Measurements from ENCODE around the gene INPP5D. TPM values are rescaled to one million over a fixed set of nuclear protein-coding genes. Genes with fewer than 3 reads are reported as not detected.

Gene INPP5D
- total RNA-seq, 1 donor from 2014 or later: 79.2 TPM

DNA sequence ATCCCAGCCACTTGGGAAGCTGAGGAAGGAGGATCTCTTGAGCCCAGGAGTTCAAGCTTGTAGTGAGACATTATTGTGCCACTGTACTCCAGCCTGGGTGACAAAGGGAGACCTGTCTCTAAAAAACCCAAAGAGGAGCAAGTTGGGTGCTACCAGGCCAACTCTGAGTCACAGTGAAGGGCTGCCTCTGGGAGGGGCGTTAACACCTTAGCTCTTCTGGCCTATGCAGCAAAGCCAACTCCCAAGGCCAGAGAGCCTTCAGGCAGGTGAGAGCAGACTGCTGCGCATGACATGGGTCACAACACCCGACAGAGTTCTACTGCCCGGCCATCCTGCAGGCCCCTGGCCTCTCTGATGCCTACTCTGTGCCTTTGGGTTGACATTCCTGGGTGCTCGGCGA is 158.7 kb downstream of the INPP5D start:
- Mint-ChIP-seq H3K27ac (ENCODE audit: unreplicated experiment) (no peak overlapping the region), H3K4me3 (ENCODE audit: unreplicated experiment) (no peak overlapping the region), H3K9me3 (ENCODE audit: unreplicated experiment) (no peaks in the 10 kb centered on the region), H3K4me1 (ENCODE audit: unreplicated experiment) (no peaks in the 10 kb centered on the region), H3K36me3 (ENCODE audit: low read depth, unreplicated experiment) (no peaks in the 10 kb centered on the region), H3K27me3 (ENCODE audit: unreplicated experiment) (peaks cover 6% of the 10 kb centered on the region)
- DNase-seq (ENCODE audit: low spot score): no peak
- TF ChIP-seq, protein P1, sequence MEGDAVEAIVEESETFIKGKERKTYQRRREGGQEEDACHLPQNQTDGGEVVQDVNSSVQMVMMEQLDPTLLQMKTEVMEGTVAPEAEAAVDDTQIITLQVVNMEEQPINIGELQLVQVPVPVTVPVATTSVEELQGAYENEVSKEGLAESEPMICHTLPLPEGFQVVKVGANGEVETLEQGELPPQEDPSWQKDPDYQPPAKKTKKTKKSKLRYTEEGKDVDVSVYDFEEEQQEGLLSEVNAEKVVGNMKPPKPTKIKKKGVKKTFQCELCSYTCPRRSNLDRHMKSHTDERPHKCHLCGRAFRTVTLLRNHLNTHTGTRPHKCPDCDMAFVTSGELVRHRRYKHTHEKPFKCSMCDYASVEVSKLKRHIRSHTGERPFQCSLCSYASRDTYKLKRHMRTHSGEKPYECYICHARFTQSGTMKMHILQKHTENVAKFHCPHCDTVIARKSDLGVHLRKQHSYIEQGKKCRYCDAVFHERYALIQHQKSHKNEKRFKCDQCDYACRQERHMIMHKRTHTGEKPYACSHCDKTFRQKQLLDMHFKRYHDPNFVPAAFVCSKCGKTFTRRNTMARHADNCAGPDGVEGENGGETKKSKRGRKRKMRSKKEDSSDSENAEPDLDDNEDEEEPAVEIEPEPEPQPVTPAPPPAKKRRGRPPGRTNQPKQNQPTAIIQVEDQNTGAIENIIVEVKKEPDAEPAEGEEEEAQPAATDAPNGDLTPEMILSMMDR (IDR thresholded peaks at IDR 0.05; ENCODE audit: unreplicated experiment): no peak

DNA sequence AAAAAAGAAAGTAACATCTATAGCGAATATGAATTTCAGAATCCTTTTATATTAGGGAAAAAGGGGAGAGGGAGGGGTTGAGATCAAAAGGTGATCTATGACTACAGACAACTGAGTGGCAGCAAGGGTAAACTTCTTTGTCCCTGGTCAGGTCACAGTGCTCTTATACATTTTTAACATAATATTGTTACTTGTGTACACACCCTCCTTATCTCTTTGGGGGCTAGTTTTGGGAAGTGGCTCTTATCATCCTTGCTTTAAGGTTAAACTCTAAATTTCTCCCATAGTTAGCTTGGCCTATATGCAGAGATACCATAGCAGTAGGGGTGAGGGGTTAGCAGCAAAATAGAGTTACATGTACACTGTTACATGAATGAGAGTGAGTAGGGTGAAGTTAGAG is 159.7 kb downstream of the INPP5D start:
- peaks cover 6% of the 10 kb centered on the region for H3K27me3 Mint-ChIP-seq (ENCODE audit: unreplicated experiment)
- no peak for DNase-seq (ENCODE audit: low spot score)
- no peak overlapping the region for H3K4me3 Mint-ChIP-seq (ENCODE audit: unreplicated experiment)
- H3K27ac Mint-ChIP-seq (ENCODE audit: unreplicated experiment): no peak overlapping the region
- no peaks in the 10 kb centered on the region for H3K36me3 Mint-ChIP-seq (ENCODE audit: low read depth, unreplicated experiment)
- H3K9me3 Mint-ChIP-seq (ENCODE audit: unreplicated experiment): no peaks in the 10 kb centered on the region
- TF ChIP-seq, protein P1 (IDR thresholded peaks at IDR 0.05; ENCODE audit: unreplicated experiment): no peak
- no peaks in the 10 kb centered on the region for H3K4me1 Mint-ChIP-seq (ENCODE audit: unreplicated experiment)

DNA sequence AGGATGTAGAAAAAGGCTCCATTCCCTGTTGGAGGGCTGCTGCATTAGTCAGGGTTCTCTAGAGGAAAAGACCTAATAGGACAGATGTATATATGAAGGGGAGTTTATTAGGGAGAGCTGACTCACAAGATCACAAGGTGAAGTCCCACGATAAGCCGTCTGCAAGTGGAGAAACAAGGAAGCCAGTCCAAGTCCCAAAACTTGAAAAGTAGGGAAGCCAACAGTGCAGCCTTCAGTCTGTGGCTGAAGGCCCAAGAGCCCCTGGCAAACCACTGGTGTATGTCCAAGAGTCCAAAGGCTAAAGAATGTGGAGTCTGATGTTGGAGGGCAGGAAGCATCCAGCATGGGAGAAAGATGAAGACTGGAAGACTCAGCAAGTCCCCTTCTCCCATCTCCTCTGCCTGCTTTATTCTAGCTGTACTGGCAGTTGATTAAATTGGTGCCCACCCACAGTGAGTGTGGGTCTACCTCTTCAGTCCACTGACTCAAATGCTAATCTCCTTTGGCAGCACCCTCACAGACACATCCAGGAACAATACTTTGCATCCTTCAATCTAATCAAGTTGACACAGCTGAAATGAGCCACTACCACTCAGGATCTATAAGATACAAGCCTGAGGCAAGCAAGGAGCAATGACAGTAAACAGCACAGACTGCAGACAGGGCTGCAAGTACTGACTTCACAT is 161.4 kb downstream of the INPP5D start:
- H3K4me1 Mint-ChIP-seq (ENCODE audit: unreplicated experiment): no peaks in the 10 kb centered on the region
- TF ChIP-seq, protein P1 (IDR thresholded peaks at IDR 0.05; ENCODE audit: unreplicated experiment): no peak
- no peak overlapping the region for H3K27ac Mint-ChIP-seq (ENCODE audit: unreplicated experiment)
- no peaks in the 10 kb centered on the region for H3K9me3 Mint-ChIP-seq (ENCODE audit: unreplicated experiment)
- peaks cover 6% of the 10 kb centered on the region for H3K27me3 Mint-ChIP-seq (ENCODE audit: unreplicated experiment)
- H3K36me3 Mint-ChIP-seq (ENCODE audit: low read depth, unreplicated experiment): no peaks in the 10 kb centered on the region
- DNase-seq (ENCODE audit: low spot score): no peak
- H3K4me3 Mint-ChIP-seq (ENCODE audit: unreplicated experiment): no peak overlapping the region

DNA sequence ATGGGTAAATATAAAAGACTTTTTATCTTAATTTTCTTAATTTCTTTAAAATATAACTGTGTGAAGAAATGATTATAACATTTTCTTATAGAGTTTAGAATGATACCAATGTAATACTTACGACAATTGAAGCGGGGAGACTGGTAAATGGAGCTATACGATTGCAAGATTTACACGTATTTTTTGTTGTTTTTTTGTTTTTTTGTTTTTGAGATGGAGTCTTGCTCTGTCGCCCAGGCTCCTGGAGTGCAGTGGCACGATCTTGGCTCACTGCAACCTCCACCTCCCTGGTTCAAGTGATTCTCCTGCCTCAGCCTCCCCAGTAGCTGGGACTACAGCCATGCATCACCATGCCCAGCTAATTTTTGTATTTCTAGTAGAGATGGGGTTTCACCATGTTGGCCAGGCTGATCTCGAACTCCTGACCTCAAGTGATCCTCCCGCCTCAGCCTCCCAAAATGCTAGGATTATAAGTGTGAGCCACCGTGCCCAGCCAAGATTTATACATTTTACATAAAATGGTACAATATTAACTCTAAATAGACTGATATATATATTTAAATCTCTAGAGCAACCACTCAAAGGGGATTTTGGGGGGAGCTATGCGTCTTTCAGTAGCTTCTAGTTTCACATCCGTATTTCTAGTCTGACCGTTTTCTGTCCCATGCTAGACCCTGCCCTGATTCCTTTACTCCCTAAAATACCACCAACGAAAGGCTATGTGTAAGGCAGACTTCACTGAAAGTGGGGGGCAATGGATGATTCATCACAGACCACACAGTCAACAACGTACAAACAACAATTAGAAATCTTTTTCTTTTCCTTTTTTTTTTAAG is 163.1 kb downstream of the INPP5D start:
- H3K27me3 Mint-ChIP-seq (ENCODE audit: unreplicated experiment): peaks cover 6% of the 10 kb centered on the region
- H3K4me1 Mint-ChIP-seq (ENCODE audit: unreplicated experiment): no peaks in the 10 kb centered on the region
- no peaks in the 10 kb centered on the region for H3K9me3 Mint-ChIP-seq (ENCODE audit: unreplicated experiment)
- no peak overlapping the region for H3K27ac Mint-ChIP-seq (ENCODE audit: unreplicated experiment)
- no peaks in the 10 kb centered on the region for H3K36me3 Mint-ChIP-seq (ENCODE audit: low read depth, unreplicated experiment)
- TF ChIP-seq, protein P1 (IDR thresholded peaks at IDR 0.05; ENCODE audit: unreplicated experiment): no peak
- DNase-seq (ENCODE audit: low spot score): no peak
- H3K4me3 Mint-ChIP-seq (ENCODE audit: unreplicated experiment): no peak overlapping the region

All from endothelial cell (in vitro differentiated cells).